Ecto neural progenitor cell (in vitro differentiated cells): Measurements from ENCODE around the gene DPF3.
"Not testable (repeated sequence)": the region's sequence is repeated elsewhere in the genome, so short reads cannot be mapped to it uniquely, and the experiment has no call there.

Source experiments
- DNase-seq: peaks from one replicate; pipeline ENCODE4 v3.0.0-alpha.2; 2018; ENCODE audit warnings: low spot score

DPF3 gene

GRCh38 chr14:72774894-72775620 lies 118.8 kb downstream of the DPF3 start:
- DNase-seq = no peak

GRCh38 chr14:72774141-72774540 lies 119.8 kb downstream of the DPF3 start:
- DNase-seq = no peak

- DNase-seq = peak; percentile 36
Measured at GRCh38 chr14:72771561-72771960, 122.3 kb downstream of the DPF3 start.

- DNase-seq = no peak
Measured at GRCh38 chr14:72766296-72766695, 127.6 kb downstream of the DPF3 start.

- peak; percentile 21 for DNase-seq
Measured at GRCh38 chr14:72763892-72764291, 130.0 kb downstream of the DPF3 start.

GRCh38 chr14:72759670-72760069 lies 134.2 kb downstream of the DPF3 start:
- DNase-seq = no peak

- DNase-seq = no peak
Measured at GRCh38 chr14:72758993-72759392, 134.9 kb downstream of the DPF3 start.

GRCh38 chr14:72758420-72758819 lies 135.5 kb downstream of the DPF3 start:
- no peak for DNase-seq

- peak; percentile 13 for DNase-seq
Measured at GRCh38 chr14:72756967-72757366, 136.9 kb downstream of the DPF3 start.

GRCh38 chr14:72755766-72756165 lies 138.1 kb downstream of the DPF3 start:
- peak; percentile 4 for DNase-seq

- DNase-seq = no peak
Measured at GRCh38 chr14:72754949-72755348, 139.0 kb downstream of the DPF3 start.

GRCh38 chr14:72753879-72754400 lies 140.0 kb downstream of the DPF3 start:
- no peak for DNase-seq

- DNase-seq = no peak
Measured at GRCh38 chr14:72753044-72753710, 140.7 kb downstream of the DPF3 start.

GRCh38 chr14:72752034-72752412 lies 141.9 kb downstream of the DPF3 start:
- no peak for DNase-seq

GRCh38 chr14:72751276-72752033 lies 142.4 kb downstream of the DPF3 start:
- no peak for DNase-seq

- not testable (repeated sequence) for DNase-seq
Measured at GRCh38 chr14:72748921-72749320, 145.0 kb downstream of the DPF3 start.

- DNase-seq = no peak
Measured at GRCh38 chr14:72747652-72748051, 146.2 kb downstream of the DPF3 start.

- DNase-seq = peak; percentile 39
Measured at GRCh38 chr14:72745991-72746980, 147.6 kb downstream of the DPF3 start.

- DNase-seq = peak; percentile 7
Measured at GRCh38 chr14:72745546-72745945, 148.4 kb downstream of the DPF3 start.

- DNase-seq = peak; percentile 23
Measured at GRCh38 chr14:72744416-72745120, 149.3 kb downstream of the DPF3 start.

GRCh38 chr14:72743626-72744025 lies 150.3 kb downstream of the DPF3 start:
- DNase-seq = peak; percentile 29
